ENCODE data around the gene IER5. TPM values are rescaled to one million over a fixed set of nuclear protein-coding genes. Genes with fewer than 3 reads are reported as not detected.

The IER5 gene
- total and polyA plus RNA-seq, 2 donors (not counting 1 experiment from before 2014, with no cell fraction given), result 19.1 to 42.8 TPM

- Histone ChIP-seq H4K20me1 (ENCODE audit: control insufficient read depth, extremely low read depth, insufficient read depth, low read length) (no peaks in the 10 kb centered on the region), H3K9me3 (ENCODE audit: control insufficient read depth, insufficient read depth, low read depth, low read length) (no peaks in the 10 kb centered on the region), H3K4me2 (ENCODE audit: extremely low read depth, insufficient read depth, low read length) (no peak overlapping the region), H2AFZ (ENCODE audit: low read length) (no peak overlapping the region), H3K4me1 (ENCODE audit: control insufficient read depth, extremely low read depth, insufficient read depth, low read length) (peaks cover 6% of the 10 kb centered on the region), H3K9ac (ENCODE audit: insufficient read depth, low read length) (no peak overlapping the region), H3K27ac (ENCODE audit: insufficient read depth, low read length) (peak overlapping the region; percentile 84), H3K4me3 (replicated peaks in 1 of 4; ENCODE audit: control extremely low read depth in 1 of 4, insufficient read depth in 1 of 4, low read depth in 3 of 4, low read length in 4 of 4) (no peak overlapping the region), H3K36me3 (ENCODE audit: control insufficient read depth, insufficient read depth, low read length) (no peaks in the 10 kb centered on the region), H3K27me3 (ENCODE audit: control insufficient read depth, insufficient read depth, low read length) (no peaks in the 10 kb centered on the region), H3K79me2 (ENCODE audit: control insufficient read depth, insufficient read depth, low read length) (no peaks in the 10 kb centered on the region)
- TF ChIP-seq CTCF (conservative IDR thresholded peaks at IDR 0.05 in 1 of 2, IDR thresholded peaks at IDR 0.05 in 1 of 2; ENCODE audit: low read depth in 1 of 2, low read length in 2 of 2) (no peak), EZH2 (IDR thresholded peaks at IDR 0.05; ENCODE audit: low read length, missing control alignments) (no peak)
- DNase-seq (ENCODE audit: low read depth in 2 of 2), result no peak
These were observed 9.1 kb upstream of the IER5 start for GRCh38 chr1:181079382-181079781.

GRCh38 chr1:181079920-181080319 is 8.6 kb upstream of the IER5 start:
- Histone ChIP-seq H2AFZ (ENCODE audit: low read length) (no peak overlapping the region), H3K27me3 (ENCODE audit: control insufficient read depth, insufficient read depth, low read length) (no peaks in the 10 kb centered on the region), H3K79me2 (ENCODE audit: control insufficient read depth, insufficient read depth, low read length) (no peaks in the 10 kb centered on the region), H3K4me2 (ENCODE audit: extremely low read depth, insufficient read depth, low read length) (no peak overlapping the region), H3K4me1 (ENCODE audit: control insufficient read depth, extremely low read depth, insufficient read depth, low read length) (peaks cover 6% of the 10 kb centered on the region), H3K36me3 (ENCODE audit: control insufficient read depth, insufficient read depth, low read length) (no peaks in the 10 kb centered on the region), H3K27ac (ENCODE audit: insufficient read depth, low read length) (no peak overlapping the region), H3K9me3 (ENCODE audit: control insufficient read depth, insufficient read depth, low read depth, low read length) (no peaks in the 10 kb centered on the region), H3K4me3 (replicated peaks in 1 of 4; ENCODE audit: control extremely low read depth in 1 of 4, insufficient read depth in 1 of 4, low read depth in 3 of 4, low read length in 4 of 4) (no peak overlapping the region), H3K9ac (ENCODE audit: insufficient read depth, low read length) (no peak overlapping the region), H4K20me1 (ENCODE audit: control insufficient read depth, extremely low read depth, insufficient read depth, low read length) (no peaks in the 10 kb centered on the region)
- DNase-seq (ENCODE audit: low read depth in 2 of 2), result no peak
- TF ChIP-seq EZH2 (IDR thresholded peaks at IDR 0.05; ENCODE audit: low read length, missing control alignments), result no peak
- TF ChIP-seq CTCF (conservative IDR thresholded peaks at IDR 0.05 in 1 of 2, IDR thresholded peaks at IDR 0.05 in 1 of 2; ENCODE audit: low read depth in 1 of 2, low read length in 2 of 2), result no peak

GRCh38 chr1:181080556-181080955 is 7.9 kb upstream of the IER5 start:
- Histone ChIP-seq H3K27ac (ENCODE audit: insufficient read depth, low read length) (no peak overlapping the region), H3K9me3 (ENCODE audit: control insufficient read depth, insufficient read depth, low read depth, low read length) (no peaks in the 10 kb centered on the region), H2AFZ (ENCODE audit: low read length) (no peak overlapping the region), H3K9ac (ENCODE audit: insufficient read depth, low read length) (no peak overlapping the region), H3K79me2 (ENCODE audit: control insufficient read depth, insufficient read depth, low read length) (no peaks in the 10 kb centered on the region), H3K4me2 (ENCODE audit: extremely low read depth, insufficient read depth, low read length) (no peak overlapping the region), H3K4me3 (replicated peaks in 1 of 4; ENCODE audit: control extremely low read depth in 1 of 4, insufficient read depth in 1 of 4, low read depth in 3 of 4, low read length in 4 of 4) (no peak overlapping the region), H3K36me3 (ENCODE audit: control insufficient read depth, insufficient read depth, low read length) (no peaks in the 10 kb centered on the region), H4K20me1 (ENCODE audit: control insufficient read depth, extremely low read depth, insufficient read depth, low read length) (no peaks in the 10 kb centered on the region), H3K4me1 (ENCODE audit: control insufficient read depth, extremely low read depth, insufficient read depth, low read length) (peaks cover 6% of the 10 kb centered on the region), H3K27me3 (ENCODE audit: control insufficient read depth, insufficient read depth, low read length) (no peaks in the 10 kb centered on the region)
- TF ChIP-seq CTCF (conservative IDR thresholded peaks at IDR 0.05 in 1 of 2, IDR thresholded peaks at IDR 0.05 in 1 of 2; ENCODE audit: low read depth in 1 of 2, low read length in 2 of 2) (no peak), EZH2 (IDR thresholded peaks at IDR 0.05; ENCODE audit: low read length, missing control alignments) (no peak)
- DNase-seq (ENCODE audit: low read depth in 2 of 2), result no peak
